WTC11 (cell line): ENCODE data around the gene GSTA4. TPM values are rescaled to one million over a fixed set of nuclear protein-coding genes. Genes with fewer than 3 reads are reported as not detected.
"Not testable (repeated sequence)": the region's sequence is repeated elsewhere in the genome, so short reads cannot be mapped to it uniquely, and the experiment has no call there.

Source experiments
- ATAC-seq: fragments of 200-7000 bp; cut with Tn5 transposase; 2 replicates; pipeline ENCODE4 v1.10.0; 2021; ENCODE audit warnings: mild to moderate bottlenecking, moderate library complexity
- CTCF ChIA-PET: fragments of 300-600 bp; sonication (Branson Sonifier 250); formaldehyde crosslinking; loops from one replicate; lab custom pipeline; 2021; ENCODE audit warnings: antibody characterized with exemption; lab: Charles Lee
- POLR2A ChIA-PET: fragments of 350-600 bp; sonication (Branson Sonifier 250); formaldehyde crosslinking; loops from one replicate; lab custom pipeline; 2021; ENCODE audit warnings: antibody characterized with exemption; lab: Charles Lee
- DNase-seq: peaks from one replicate; pipeline ENCODE4 v3.0.0; 2021; ENCODE audit warnings: low spot score
- H3K27ac Mint-ChIP-seq: 2 replicates; pipeline ENCODE4 v1.8.0; 2021; ENCODE audit warnings: mixed read lengths
- H3K27me3 Mint-ChIP-seq: 2 replicates; pipeline ENCODE4 v1.8.0; 2021; ENCODE audit warnings: low read depth, mild to moderate bottlenecking, moderate library complexity, mixed read lengths
- H3K36me3 Mint-ChIP-seq: 2 replicates; pipeline ENCODE4 v1.8.0; 2021; ENCODE audit warnings: mixed read lengths
- H3K4me1 Mint-ChIP-seq: 2 replicates; pipeline ENCODE4 v1.8.0; 2022; ENCODE audit warnings: mixed read lengths
- H3K4me3 Mint-ChIP-seq: 2 replicates; pipeline ENCODE4 v1.8.0; 2021; ENCODE audit warnings: mild to moderate bottlenecking, moderate library complexity, mixed read lengths
- H3K9me3 Mint-ChIP-seq: 2 replicates; pipeline ENCODE4 v1.8.0; 2021; ENCODE audit warnings: mixed read lengths
- ELF4 ChIP-seq: sonication (generic); formaldehyde crosslinking; IDR thresholded peaks from 2 replicates; pipeline ENCODE4 v1.8.1; 2022; ENCODE audit warnings: low read depth, mild to moderate bottlenecking, moderate library complexity, missing genetic modification reagents
- ERG ChIP-seq: fragments of 250-450 bp; sonication (Bioruptor Pico); IDR thresholded peaks from 2 replicates; pipeline ENCODE4 v1.8.0; 2021; ENCODE audit warnings: mild to moderate bottlenecking
- FOXP1 ChIP-seq: sonication (generic); formaldehyde crosslinking; IDR thresholded peaks from 2 replicates; pipeline ENCODE4 v1.8.0; 2022; ENCODE audit warnings: missing genetic modification reagents, mild to moderate bottlenecking, moderate library complexity, borderline replicate concordance
- GABPB1 ChIP-seq: sonication (generic); formaldehyde crosslinking; IDR thresholded peaks from 2 replicates; pipeline ENCODE4 v1.8.1; 2023; ENCODE audit warnings: mild to moderate bottlenecking, missing genetic modification reagents
- HMGA2 ChIP-seq: fragments of 250-450 bp; sonication (Bioruptor Pico); IDR thresholded peaks from 2 replicates; pipeline ENCODE4 v1.4.0; 2021; ENCODE audit warnings: mild to moderate bottlenecking, moderate library complexity
- MAX ChIP-seq: sonication (generic); formaldehyde crosslinking; IDR thresholded peaks from 2 replicates; pipeline ENCODE4 v1.8.0; 2022; ENCODE audit warnings: mild to moderate bottlenecking, missing genetic modification reagents
- MYBL2 ChIP-seq: sonication (generic); formaldehyde crosslinking; IDR thresholded peaks from 2 replicates; pipeline ENCODE4 v1.8.1; 2023; ENCODE audit warnings: mild to moderate bottlenecking, moderate library complexity, missing genetic modification reagents
- NFYB ChIP-seq: sonication (generic); formaldehyde crosslinking; conservative IDR thresholded peaks from 2 replicates; pipeline ENCODE4 v1.8.0; 2022; ENCODE audit warnings: low read depth, missing genetic modification reagents
- RELA ChIP-seq: sonication (generic); formaldehyde crosslinking; IDR thresholded peaks from 2 replicates; pipeline ENCODE4 v1.8.1; 2022; ENCODE audit warnings: missing genetic modification reagents, mild to moderate bottlenecking, borderline replicate concordance
- RORB ChIP-seq: fragments of 250-450 bp; sonication (Bioruptor Pico); IDR thresholded peaks from 2 replicates; pipeline ENCODE4 v1.9.0; 2021; ENCODE audit warnings: mild to moderate bottlenecking
- SMAD4 ChIP-seq: sonication (generic); formaldehyde crosslinking; IDR thresholded peaks from 2 replicates; pipeline ENCODE4 v1.8.0; 2022; ENCODE audit warnings: mild to moderate bottlenecking, missing genetic modification reagents
- SOX15 ChIP-seq: fragments of 250-450 bp; sonication (Bioruptor Pico); IDR thresholded peaks from 2 replicates; pipeline ENCODE4 v1.9.0; 2021; ENCODE audit warnings: mild to moderate bottlenecking
- TEAD1 ChIP-seq: sonication (generic); formaldehyde crosslinking; IDR thresholded peaks from 2 replicates; pipeline ENCODE4 v1.8.0; 2022; ENCODE audit warnings: mild to moderate bottlenecking, missing genetic modification reagents
- TP53 ChIP-seq: sonication (generic); formaldehyde crosslinking; IDR thresholded peaks from 2 replicates; pipeline ENCODE4 v1.8.1; 2023; ENCODE audit warnings: mild to moderate bottlenecking, missing genetic modification reagents
- ZBTB21 ChIP-seq: sonication (generic); formaldehyde crosslinking; IDR thresholded peaks from 2 replicates; pipeline ENCODE4 v1.8.1; 2023; ENCODE audit warnings: mild to moderate bottlenecking, missing genetic modification reagents, borderline replicate concordance
- ZNF121 ChIP-seq: sonication (generic); formaldehyde crosslinking; IDR thresholded peaks from 2 replicates; pipeline ENCODE4 v1.8.0; 2023; ENCODE audit warnings: missing genetic modification reagents
- ZNF263 ChIP-seq: sonication (generic); formaldehyde crosslinking; IDR thresholded peaks from 2 replicates; pipeline ENCODE4 v1.8.1; 2022; ENCODE audit warnings: low read depth, mild to moderate bottlenecking, moderate library complexity, missing genetic modification reagents
- ZNF396 ChIP-seq: fragments of 250-450 bp; sonication (Bioruptor Pico); IDR thresholded peaks from 2 replicates; pipeline ENCODE4 v1.8.0; 2021; ENCODE audit warnings: mild to moderate bottlenecking, moderate library complexity, borderline replicate concordance
- ZNF423 ChIP-seq: fragments of 250-450 bp; sonication (Bioruptor Pico); IDR thresholded peaks from 2 replicates; pipeline ENCODE4 v2.1.2; 2022; ENCODE audit warnings: mild to moderate bottlenecking, moderate library complexity
- total RNA-seq: library from RNA; stranded (reverse); gene quantifications from 3 replicates; pipeline ENCODE4 v1.2.3, GENCODE V29; 2021
- TF ChIP-seq, protein P1 (sequence below): sonication (generic); formaldehyde crosslinking; IDR thresholded peaks from 2 replicates; pipeline ENCODE4 v1.8.1; 2022; ENCODE audit warnings: low read depth, mild to moderate bottlenecking, moderate library complexity, missing genetic modification reagents, borderline replicate concordance
- TF ChIP-seq, protein P2 (sequence below): sonication (generic); formaldehyde crosslinking; conservative IDR thresholded peaks from 2 replicates; pipeline ENCODE4 v1.8.1; 2022; ENCODE audit warnings: mild to moderate bottlenecking, missing genetic modification reagents
- TF ChIP-seq, protein P3 (sequence below): sonication (generic); formaldehyde crosslinking; IDR thresholded peaks from 2 replicates; pipeline ENCODE4 v1.8.1; 2022; ENCODE audit warnings: missing genetic modification reagents, borderline replicate concordance
- TF ChIP-seq, protein P4 (sequence below): sonication (generic); formaldehyde crosslinking; IDR thresholded peaks from 2 replicates; pipeline ENCODE4 v1.8.1; 2023; ENCODE audit warnings: mild to moderate bottlenecking, missing genetic modification reagents

GSTA4 gene
- total RNA-seq, 1 experiment from 2014 or later, result 12.6 TPM

DNA sequence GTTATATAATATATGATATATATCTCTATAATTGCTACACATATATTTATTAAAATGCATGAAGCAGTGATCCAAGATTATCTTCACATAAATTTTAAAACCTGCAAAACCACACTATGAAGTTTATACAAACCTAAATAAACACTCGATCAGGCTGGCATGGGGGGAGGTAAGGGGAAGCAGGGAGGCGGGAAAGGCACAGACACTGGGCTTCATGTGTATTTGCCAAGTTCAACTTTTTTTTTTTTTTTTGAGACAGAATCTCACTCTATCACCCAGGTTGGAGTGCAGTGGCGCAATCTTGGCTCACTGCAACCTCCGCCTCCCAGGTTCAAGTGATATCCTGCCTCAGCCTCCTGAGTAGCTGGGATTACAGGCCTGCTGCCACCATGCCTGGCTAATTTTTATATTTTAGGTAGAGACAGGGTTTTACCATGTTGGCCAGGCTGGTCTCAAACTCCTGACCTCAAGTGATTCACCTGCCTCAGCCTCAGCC, 13.2 kb upstream of the GSTA4 start:
- H3K9me3 Mint-ChIP-seq, H3K27me3 Mint-ChIP-seq, ATAC-seq, DNase-seq, POLR2A ChIA-PET, H3K27ac Mint-ChIP-seq, H3K4me3 Mint-ChIP-seq, H3K4me1 Mint-ChIP-seq: not testable (repeated sequence)
- H3K36me3 Mint-ChIP-seq, result peaks cover 51% of the 10 kb centered on the region
- CTCF ChIA-PET, result interaction anchor here (0.7 kb wide), 1 partner anchor 14 kb away, joined by 4 read pairs; no protein-coding TSS in a partner anchor

- ChIA-PET POLR2A (no interaction called here), CTCF (interaction anchor here (1.2 kb wide), 1 partner anchor 10 kb away, joined by 3 read pairs; no protein-coding TSS in a partner anchor)
- TF ChIP-seq, protein P1, sequence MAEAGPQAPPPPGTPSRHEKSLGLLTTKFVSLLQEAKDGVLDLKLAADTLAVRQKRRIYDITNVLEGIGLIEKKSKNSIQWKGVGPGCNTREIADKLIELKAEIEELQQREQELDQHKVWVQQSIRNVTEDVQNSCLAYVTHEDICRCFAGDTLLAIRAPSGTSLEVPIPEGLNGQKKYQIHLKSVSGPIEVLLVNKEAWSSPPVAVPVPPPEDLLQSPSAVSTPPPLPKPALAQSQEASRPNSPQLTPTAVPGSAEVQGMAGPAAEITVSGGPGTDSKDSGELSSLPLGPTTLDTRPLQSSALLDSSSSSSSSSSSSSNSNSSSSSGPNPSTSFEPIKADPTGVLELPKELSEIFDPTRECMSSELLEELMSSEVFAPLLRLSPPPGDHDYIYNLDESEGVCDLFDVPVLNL, result no peak
- TF ChIP-seq HMGA2 (CRISPR knock-in tag) (no peak), TP53 (no peak), ZNF263 (CRISPR knock-in tag) (no peak), ZBTB21 (CRISPR knock-in tag) (no peak), ZNF423 (no peak), TEAD1 (CRISPR knock-in tag) (no peak)
- TF ChIP-seq, protein P2, sequence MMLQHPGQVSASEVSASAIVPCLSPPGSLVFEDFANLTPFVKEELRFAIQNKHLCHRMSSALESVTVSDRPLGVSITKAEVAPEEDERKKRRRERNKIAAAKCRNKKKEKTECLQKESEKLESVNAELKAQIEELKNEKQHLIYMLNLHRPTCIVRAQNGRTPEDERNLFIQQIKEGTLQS (CRISPR knock-in tag), result no peak
- TF ChIP-seq, protein P3, sequence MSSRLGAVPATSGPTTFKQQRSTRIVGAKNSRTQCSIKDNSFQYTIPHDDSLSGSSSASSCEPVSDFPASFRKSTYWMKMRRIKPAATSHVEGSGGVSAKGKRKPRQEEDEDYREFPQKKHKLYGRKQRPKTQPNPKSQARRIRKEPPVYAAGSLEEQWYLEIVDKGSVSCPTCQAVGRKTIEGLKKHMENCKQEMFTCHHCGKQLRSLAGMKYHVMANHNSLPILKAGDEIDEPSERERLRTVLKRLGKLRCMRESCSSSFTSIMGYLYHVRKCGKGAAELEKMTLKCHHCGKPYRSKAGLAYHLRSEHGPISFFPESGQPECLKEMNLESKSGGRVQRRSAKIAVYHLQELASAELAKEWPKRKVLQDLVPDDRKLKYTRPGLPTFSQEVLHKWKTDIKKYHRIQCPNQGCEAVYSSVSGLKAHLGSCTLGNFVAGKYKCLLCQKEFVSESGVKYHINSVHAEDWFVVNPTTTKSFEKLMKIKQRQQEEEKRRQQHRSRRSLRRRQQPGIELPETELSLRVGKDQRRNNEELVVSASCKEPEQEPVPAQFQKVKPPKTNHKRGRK (CRISPR knock-in tag), result no peak
- Mint-ChIP-seq H3K27ac (no peak overlapping the region), H3K9me3 (no peaks in the 10 kb centered on the region), H3K4me1 (no peaks in the 10 kb centered on the region), H3K27me3 (no peaks in the 10 kb centered on the region), H3K36me3 (peaks cover 41% of the 10 kb centered on the region), H3K4me3 (no peak overlapping the region)
- DNase-seq (no peak), ATAC-seq (peak; percentile 36; the same call in 1 of the 2 replicates)
Observed at GRCh38 chr6:53005663-53006250, 10.7 kb upstream of the GSTA4 start.

DNA sequence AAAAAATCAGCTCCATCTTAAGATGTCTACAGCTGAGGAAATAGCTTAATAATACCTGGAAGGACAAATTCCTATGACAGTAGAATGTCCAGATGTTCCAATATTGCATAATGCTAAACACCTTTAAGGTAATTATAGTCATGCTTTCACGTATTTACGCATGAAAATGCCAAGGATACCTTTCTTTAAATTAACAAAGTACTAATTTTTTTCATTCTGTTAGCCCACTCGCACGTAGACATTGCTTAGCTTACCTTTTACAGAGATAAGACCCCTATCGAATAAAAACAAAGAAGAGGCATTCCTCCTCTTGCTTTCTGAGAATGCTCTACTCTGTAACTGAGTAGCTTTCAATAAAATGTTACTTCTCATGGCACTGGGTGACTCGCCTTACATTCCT, 4.4 kb upstream of the GSTA4 start:
- Mint-ChIP-seq H3K4me3 (no peak overlapping the region), H3K4me1 (peaks cover 2% of the 10 kb centered on the region; the same call in 1 of the 2 replicates), H3K27ac (no peak overlapping the region; the same call in 1 of the 2 replicates), H3K9me3 (no peaks in the 10 kb centered on the region), H3K36me3 (peaks cover 6% of the 10 kb centered on the region), H3K27me3 (peaks cover 5% of the 10 kb centered on the region)
- POLR2A ChIA-PET, result interaction anchor here (0.9 kb wide), 1 partner anchor 143 kb away, joined by 4 read pairs; no protein-coding TSS in a partner anchor
- ATAC-seq (no peak), DNase-seq (no peak)
- TF ChIP-seq GABPB1 (CRISPR knock-in tag), result no peak
- TF ChIP-seq ERG (CRISPR knock-in tag), result no peak
- TF ChIP-seq RELA, result no peak
- no peak for TF ChIP-seq ZNF396 (CRISPR knock-in tag)
- no peak for TF ChIP-seq SOX15 (CRISPR knock-in tag)
- TF ChIP-seq, protein P2 (CRISPR knock-in tag), result no peak
- TF ChIP-seq, protein P4, sequence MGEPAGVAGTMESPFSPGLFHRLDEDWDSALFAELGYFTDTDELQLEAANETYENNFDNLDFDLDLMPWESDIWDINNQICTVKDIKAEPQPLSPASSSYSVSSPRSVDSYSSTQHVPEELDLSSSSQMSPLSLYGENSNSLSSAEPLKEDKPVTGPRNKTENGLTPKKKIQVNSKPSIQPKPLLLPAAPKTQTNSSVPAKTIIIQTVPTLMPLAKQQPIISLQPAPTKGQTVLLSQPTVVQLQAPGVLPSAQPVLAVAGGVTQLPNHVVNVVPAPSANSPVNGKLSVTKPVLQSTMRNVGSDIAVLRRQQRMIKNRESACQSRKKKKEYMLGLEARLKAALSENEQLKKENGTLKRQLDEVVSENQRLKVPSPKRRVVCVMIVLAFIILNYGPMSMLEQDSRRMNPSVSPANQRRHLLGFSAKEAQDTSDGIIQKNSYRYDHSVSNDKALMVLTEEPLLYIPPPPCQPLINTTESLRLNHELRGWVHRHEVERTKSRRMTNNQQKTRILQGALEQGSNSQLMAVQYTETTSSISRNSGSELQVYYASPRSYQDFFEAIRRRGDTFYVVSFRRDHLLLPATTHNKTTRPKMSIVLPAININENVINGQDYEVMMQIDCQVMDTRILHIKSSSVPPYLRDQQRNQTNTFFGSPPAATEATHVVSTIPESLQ, result no peak
- no peak for TF ChIP-seq ZNF121 (CRISPR knock-in tag)
- no peak for TF ChIP-seq MAX (CRISPR knock-in tag)
- TF ChIP-seq MYBL2 (CRISPR knock-in tag), result no peak
- TF ChIP-seq FOXP1 (CRISPR knock-in tag), result no peak
- TF ChIP-seq ELF4, result no peak
- TF ChIP-seq NFYB (CRISPR knock-in tag), result no peak
- TF ChIP-seq, protein P1, result no peak
- TF ChIP-seq SMAD4 (CRISPR knock-in tag), result no peak
- no peak for TF ChIP-seq ZNF263 (CRISPR knock-in tag)
- no peak for TF ChIP-seq RORB
- CTCF ChIA-PET, result no interaction called here
